Heart right ventricle (tissue), 16 donors: ENCODE results near the gene SPDYE4. TPM values are rescaled to one million over a fixed set of nuclear protein-coding genes. Genes with fewer than 3 reads are reported as not detected.

ENCODE experiments used
- ATAC-seq, 8 donors: fragments of 200-7000 bp; cut with Tn5 transposase; one replicate each; pipeline ENCODE4 v1.9.1; 2020; ENCODE audit warnings: mild to moderate bottlenecking in 8 of 8, moderate library complexity in 8 of 8, moderate number of reproducible peaks in 1 of 8
- DNase-seq, 2 donors: peaks; one replicate each; pipeline ENCODE4 v3.0.0-alpha.2; 2020
- H3K27ac ChIP-seq, 10 donors: fragments of 200-600 bp; sonication (generic) in 2 of 10; one replicate each; pipeline versions ENCODE4 v1.5.0 to v1.8.0; 2020 to 2022; ENCODE audit warnings: mild to moderate bottlenecking in 3 of 10
- H3K27me3 ChIP-seq, 7 donors: fragments of 200-600 bp; one replicate each; pipeline ENCODE4 v1.8.0; 2021 to 2022; ENCODE audit warnings: mild to moderate bottlenecking in 2 of 7
- H3K36me3 ChIP-seq, 9 donors: fragments of 200-600 bp; sonication (generic) in 1 of 9; one replicate each; pipeline versions ENCODE4 v1.5.0 to v1.8.0; 2020 to 2022; ENCODE audit warnings: mild to moderate bottlenecking in 2 of 9
- H3K4me1 ChIP-seq, 9 donors: fragments of 200-600 bp; sonication (generic) in 1 of 9; one replicate each; pipeline versions ENCODE4 v1.5.0 to v1.8.0; 2020 to 2022; ENCODE audit warnings: mild to moderate bottlenecking in 4 of 9
- H3K4me3 ChIP-seq, 10 donors: fragments of 200-600 bp; sonication (generic) in 2 of 10; one replicate each; pipeline versions ENCODE4 v1.5.0 to v1.8.0; 2020 to 2022; ENCODE audit warnings: mild to moderate bottlenecking in 7 of 10, moderate library complexity in 2 of 10
- H3K9me3 ChIP-seq, 11 donors: fragments of 200-600 bp in 10 of 11; sonication (generic) in 2 of 11; one replicate each; pipeline versions ENCODE4 v1.5.0 to v1.8.0; 2013 to 2022; ENCODE audit warnings: mild to moderate bottlenecking in 2 of 11, control low read depth in 1 of 11, moderate library complexity in 1 of 11
- CTCF ChIP-seq, 9 donors: fragments of 200-600 bp; sonication (generic) in 2 of 9; IDR thresholded peaks; one replicate each; pipeline versions ENCODE4 v1.5.0 to v1.8.0; 2021 to 2022; ENCODE audit warnings: antibody characterized with exemption in 9 of 9, mild to moderate bottlenecking in 5 of 9, moderate library complexity in 1 of 9
- WGBS, 2 donors: extraction: QIAGEN DNeasy Blood & Tissue Kit; methylation state at CpG; one replicate each; pipeline ENCODE4 v1.1.7; 2013; ENCODE audit warnings: inconsistent platforms in 1 of 2; 5-methylcytosine and 5-hydroxymethylcytosine counted together
- intact Hi-C, 10 donors: fragments of 100-400 bp; cut with DNase I; formaldehyde crosslinking; loops; one replicate each; pipeline versions ENCODE4 v1.11.1 to v1.14.2; 2022
- polyA plus RNA-seq, 2 donors: library from polyadenylated mRNA; stranded (reverse); fragments of 200-250 nt; gene quantifications; one replicate each; pipeline ENCODE4 v1.2.3, GENCODE V29; 2013
- total RNA-seq, 10 donors: library from RNA; stranded (reverse); fragmentation: NEBNext Ultra II Directional in 3 of 10; extraction: Animal tissue kit (Norgen Biotek cat#: 25700) in 3 of 10; gene quantifications; one replicate each; pipeline versions ENCODE4 v1.2.1 to v1.2.4, GENCODE V29; 2021 to 2023
- donor health status: Arrhythmogenic right ventricular cardiomyopathy.
- donor health status: ischemic (EF 13 %, LVEDD 7.1; RV severe dilation, severe dysfunction).
- donor health status: healthy with polysubstance abuse.
- donor health status: DM: no; HTN: yes; CAD: no.
- donor health status: DM: no; HTN: no; CAD: no.
- donor health status: ischemic (EF 25% LVEDD 6.9; RV normal size, moderate dysfunction).
- donor health status: ischemic (EF 25% LVEDD 5.7; RV mildly dilated, moderate dysfunction).
- donor health status: healthy.
- donor health status: DM: yes; HTN: yes; CAD: no.
- donor health status: Ischemic cardiomyopathy.
- donor health status: ischemic (EF 35%, LVEDD 5.7; RV mildly dilated, moderate dysfunction).
- donor health status: nonischemic (EF 11% LVEDD 7.7; RV severe dilation, severe dysfunction).
- donor health status: DM: yes; HTN: yes; CAD: no.
- donor health status: PGD.
- donor health status: ischemic (EF 29% LVEDD 5.4; RV normal size, mild dysfunction).
- donor health status: nonischemic (EF 23%, LVEDD 6.1; RV moderate dilation, normal function).

SPDYE4 gene
- total and polyA plus RNA-seq, 12 donors: not detected

GRCh38 chr17:8755590-8756255, 2.6 kb downstream of the SPDYE4 start:
- H3K4me3 ChIP-seq: no peak overlapping the region
- no peaks in the 10 kb centered on the region for H3K9me3 ChIP-seq
- no peaks in the 10 kb centered on the region for H3K36me3 ChIP-seq
- H3K27me3 ChIP-seq: peaks cover 0 to 18% (median 0%) of the 10 kb centered on the region in 7 donors
- ATAC-seq (no peak), DNase-seq (no peak)
- no peak overlapping the region for H3K27ac ChIP-seq
- peaks cover 0 to 5% (median 0%) of the 10 kb centered on the region in 9 donors for H3K4me1 ChIP-seq
- WGBS, 2 donors: 94 to 95% methylated on average over 12 of the region's 12 CpGs
- intact Hi-C loops: loop anchor here in 3 of 10 donors (5.0 to 10.0 kb wide), 2 partner anchors 139 to 188 kb away; no protein-coding TSS in a partner anchor
- TF ChIP-seq CTCF (IDR thresholded peaks at IDR 0.05): no peak

- intact Hi-C loops: loop anchor here in 3 of 10 donors (5.0 to 10.0 kb wide), 2 partner anchors 140 to 188 kb away; no protein-coding TSS in a partner anchor
- DNase-seq (no peak), ATAC-seq (no peak)
- no peak overlapping the region for H3K27ac ChIP-seq
- no peaks in the 10 kb centered on the region for H3K9me3 ChIP-seq
- TF ChIP-seq CTCF (IDR thresholded peaks at IDR 0.05): no peak
- 77 to 80% methylated on average over 8 of the region's 8 CpGs for WGBS, 2 donors
- H3K36me3 ChIP-seq: no peaks in the 10 kb centered on the region
- no peak overlapping the region for H3K4me3 ChIP-seq
- H3K27me3 ChIP-seq: peaks cover 0 to 18% (median 0%) of the 10 kb centered on the region in 7 donors
- H3K4me1 ChIP-seq: peaks cover 0 to 5% (median 0%) of the 10 kb centered on the region in 9 donors
Measured at GRCh38 chr17:8754890-8755289, 3.5 kb downstream of the SPDYE4 start.

GRCh38 chr17:8753976-8754440, 4.3 kb downstream of the SPDYE4 start:
- intact Hi-C loops: loop anchor here in 2 of 10 donors (10.0 kb wide), 1 partner anchor 141 kb away; no protein-coding TSS in a partner anchor
- peak in 5 of 9 donors; percentile 12 to 36 (median 20) for TF ChIP-seq CTCF (IDR thresholded peaks at IDR 0.05)
- DNase-seq: no peak
- ATAC-seq: no peak
- peaks cover 0 to 5% (median 0%) of the 10 kb centered on the region in 9 donors for H3K4me1 ChIP-seq
- WGBS, 2 donors: 48 to 55% methylated on average over 1 of the region's 1 CpG
- no peak overlapping the region for H3K4me3 ChIP-seq
- H3K27ac ChIP-seq: no peak overlapping the region
- H3K9me3 ChIP-seq: no peaks in the 10 kb centered on the region
- H3K36me3 ChIP-seq: no peaks in the 10 kb centered on the region
- peaks cover 0 to 18% (median 0%) of the 10 kb centered on the region in 7 donors for H3K27me3 ChIP-seq

GRCh38 chr17:8753136-8753975, 5.0 kb downstream of the SPDYE4 start:
- no peak for DNase-seq
- no peaks in the 10 kb centered on the region for H3K36me3 ChIP-seq
- peaks cover 0 to 12% (median 0%) of the 10 kb centered on the region in 7 donors for H3K27me3 ChIP-seq
- no peak overlapping the region for H3K27ac ChIP-seq
- H3K9me3 ChIP-seq: no peaks in the 10 kb centered on the region
- peaks cover 0 to 5% (median 0%) of the 10 kb centered on the region in 9 donors for H3K4me1 ChIP-seq
- WGBS, 2 donors: 87 to 88% methylated on average over 12 of the region's 12 CpGs
- no peak for ATAC-seq
- no peak for TF ChIP-seq CTCF (IDR thresholded peaks at IDR 0.05)
- intact Hi-C loops: loop anchor here in 2 of 10 donors (10.0 kb wide), 1 partner anchor 141 kb away; no protein-coding TSS in a partner anchor
- H3K4me3 ChIP-seq: no peak overlapping the region
